ENCODE measurements around the gene HERC5.
A peak's percentile ranks its signal among the peaks of the same experiment; 100 is the strongest.

HERC5 gene

GRCh38 chr4:88517825-88518224, 60.9 kb downstream of the HERC5 start:
- no peak overlapping the region for H3K4me3 ChIP-seq (ENCODE audit: low read depth, low read length)
- no peak for TF ChIP-seq CTCF (IDR thresholded peaks at IDR 0.05; ENCODE audit: control insufficient read depth, extremely low read depth, insufficient read depth)
- no peak for DNase-seq (ENCODE audit: low read depth)

- no peak for TF ChIP-seq CTCF (IDR thresholded peaks at IDR 0.05; ENCODE audit: control insufficient read depth, extremely low read depth, insufficient read depth)
- no peak for DNase-seq (ENCODE audit: low read depth)
- H3K4me3 ChIP-seq (ENCODE audit: low read depth, low read length): no peak overlapping the region
Observed at GRCh38 chr4:88518911-88519310, 62.0 kb downstream of the HERC5 start.

GRCh38 chr4:88522702-88523324, 65.9 kb downstream of the HERC5 start:
- no peak for TF ChIP-seq CTCF (IDR thresholded peaks at IDR 0.05; ENCODE audit: control insufficient read depth, extremely low read depth, insufficient read depth)
- H3K4me3 ChIP-seq (ENCODE audit: low read depth, low read length): peak overlapping the region; percentile 97
- DNase-seq (ENCODE audit: low read depth): no peak

- peak; percentile 82 for DNase-seq (ENCODE audit: low read depth)
- TF ChIP-seq CTCF (IDR thresholded peaks at IDR 0.05; ENCODE audit: control insufficient read depth, extremely low read depth, insufficient read depth): 0 out of 2 replicates have a peak, but pooled peaks have one; percentile 1
- peak within 1 kb of the TSS; percentile 97 for H3K4me3 ChIP-seq (ENCODE audit: low read depth, low read length)
Observed at GRCh38 chr4:88523325-88524129, 66.6 kb downstream of the HERC5 start, which contains the start of gene PYURF. PYURF (minus strand) TSS chr4:88523776; CDS start chr4:88523700, 76 bp downstream.

- TF ChIP-seq CTCF (IDR thresholded peaks at IDR 0.05; ENCODE audit: control insufficient read depth, extremely low read depth, insufficient read depth): no peak
- DNase-seq (ENCODE audit: low read depth): no peak
- H3K4me3 ChIP-seq (ENCODE audit: low read depth, low read length): peak overlapping the region; percentile 97
Observed at GRCh38 chr4:88524171-88524570, 67.3 kb downstream of the HERC5 start.

- peak; percentile 29 for TF ChIP-seq CTCF (IDR thresholded peaks at IDR 0.05; ENCODE audit: control insufficient read depth, extremely low read depth, insufficient read depth)
- no peak for DNase-seq (ENCODE audit: low read depth)
- H3K4me3 ChIP-seq (ENCODE audit: low read depth, low read length): no peak overlapping the region
Observed at GRCh38 chr4:88526221-88526815, 69.4 kb downstream of the HERC5 start.
